PC-9 (cell line): ENCODE data around the gene PTPN1. TPM values are rescaled to one million over a fixed set of nuclear protein-coding genes. Genes with fewer than 3 reads are reported as not detected.

Experiments used
- BruUV-seq: library from RNA; stranded (reverse); fragments of 400-500 nt; replicated peaks from 2 replicates; lab custom pipeline; 2021; lab: Mats Ljungman, UMichigan
- CTCF ChIA-PET: fragments of 300-600 bp; sonication (Branson Sonifier 250); formaldehyde crosslinking; loops from one replicate; lab custom pipeline; 2022; ENCODE audit warnings: antibody characterized with exemption; lab: Charles Lee
- POLR2A ChIA-PET: fragments of 300-600 bp; sonication (Branson Sonifier 250); formaldehyde crosslinking; loops from one replicate; lab custom pipeline; 2022; ENCODE audit warnings: antibody characterized with exemption; ENCODE audit not compliant: unreplicated experiment; lab: Charles Lee
- DNase-seq, 2 experiments: peaks; one replicate each; pipeline versions ENCODE4 v3.0.0 to v3.0.0-alpha.2; 2015 to 2022; ENCODE audit warnings: mixed read lengths in 1 of 2
- H2AFZ ChIP-seq: fragments of 200-600 bp; sonication (generic); 2 replicates; pipeline ENCODE4 v1.8.1; 2017; ENCODE audit warnings: antibody characterized with exemption
- H3F3A ChIP-seq: fragments of 200-600 bp; sonication (generic); 2 replicates; pipeline ENCODE4 v1.8.1; 2017; ENCODE audit warnings: antibody characterized with exemption, mild to moderate bottlenecking, low read depth; ENCODE audit not compliant: insufficient read depth
- H3K27ac ChIP-seq: fragments of 200-600 bp; sonication (generic); 2 replicates; pipeline ENCODE4 v1.6.1; 2016; ENCODE audit warnings: mixed run types
- H3K27me3 ChIP-seq: fragments of 200-600 bp; sonication (generic); 2 replicates; pipeline ENCODE4 v1.6.1; 2016; ENCODE audit warnings: low read depth, mixed run types; ENCODE audit not compliant: insufficient read depth
- H3K36me3 ChIP-seq: fragments of 200-600 bp; sonication (generic); 2 replicates; pipeline ENCODE4 v1.6.1; 2016; ENCODE audit warnings: low read depth, mixed run types
- H3K4me1 ChIP-seq: fragments of 200-600 bp; sonication (generic); replicated peaks from 2 replicates; pipeline ENCODE4 v1.6.1; 2016; ENCODE audit warnings: mixed run types; ENCODE audit not compliant: insufficient read depth
- H3K4me2 ChIP-seq: fragments of 200-600 bp; sonication (generic); 2 replicates; pipeline ENCODE4 v1.6.1; 2017; ENCODE audit warnings: mixed run types
- H3K4me3 ChIP-seq: fragments of 200-600 bp; sonication (generic); 2 replicates; pipeline ENCODE4 v1.6.1; 2016; ENCODE audit warnings: mixed run types
- H3K79me2 ChIP-seq: fragments of 200-600 bp; sonication (generic); 2 replicates; pipeline ENCODE4 v1.6.1; 2017; ENCODE audit warnings: low read depth, mixed run types
- H3K9me2 ChIP-seq: fragments of 200-600 bp; sonication (generic); 2 replicates; pipeline ENCODE4 v1.8.1; 2017; ENCODE audit warnings: mild to moderate bottlenecking; ENCODE audit not compliant: insufficient read depth
- H3K9me3 ChIP-seq: fragments of 200-600 bp; sonication (generic); 2 replicates; pipeline ENCODE4 v1.8.1; 2016; ENCODE audit warnings: low read depth; ENCODE audit not compliant: insufficient read depth
- H4K20me1 ChIP-seq: fragments of 200-600 bp; sonication (generic); 2 replicates; pipeline ENCODE4 v1.8.1; 2017; ENCODE audit not compliant: insufficient read depth
- EZH2 ChIP-seq: fragments of 200-600 bp; sonication (generic); IDR thresholded peaks from 2 replicates; pipeline ENCODE4 v1.8.0; 2017; ENCODE audit warnings: antibody characterized with exemption, low read depth
- intact Hi-C: fragments of 100-400 bp; cut with micrococcal nuclease; formaldehyde crosslinking; loops from one replicate; pipeline ENCODE4 v1.10.0; 2022; ENCODE audit not compliant: unreplicated experiment
- total RNA-seq: library from RNA; stranded (reverse); gene quantifications from 2 replicates; pipeline ENCODE4 v1.2.3, GENCODE V29; 2021
- TF ChIP-seq, protein P1 (sequence below): fragments of 200-600 bp; sonication (generic); conservative IDR thresholded peaks from 2 replicates; pipeline ENCODE4 v1.6.1; 2017; ENCODE audit warnings: mixed run types, antibody characterized with exemption, mild to moderate bottlenecking, moderate library complexity

PTPN1 gene
- total RNA-seq, 1 experiment from 2014 or later, result 59.8 TPM

DNA sequence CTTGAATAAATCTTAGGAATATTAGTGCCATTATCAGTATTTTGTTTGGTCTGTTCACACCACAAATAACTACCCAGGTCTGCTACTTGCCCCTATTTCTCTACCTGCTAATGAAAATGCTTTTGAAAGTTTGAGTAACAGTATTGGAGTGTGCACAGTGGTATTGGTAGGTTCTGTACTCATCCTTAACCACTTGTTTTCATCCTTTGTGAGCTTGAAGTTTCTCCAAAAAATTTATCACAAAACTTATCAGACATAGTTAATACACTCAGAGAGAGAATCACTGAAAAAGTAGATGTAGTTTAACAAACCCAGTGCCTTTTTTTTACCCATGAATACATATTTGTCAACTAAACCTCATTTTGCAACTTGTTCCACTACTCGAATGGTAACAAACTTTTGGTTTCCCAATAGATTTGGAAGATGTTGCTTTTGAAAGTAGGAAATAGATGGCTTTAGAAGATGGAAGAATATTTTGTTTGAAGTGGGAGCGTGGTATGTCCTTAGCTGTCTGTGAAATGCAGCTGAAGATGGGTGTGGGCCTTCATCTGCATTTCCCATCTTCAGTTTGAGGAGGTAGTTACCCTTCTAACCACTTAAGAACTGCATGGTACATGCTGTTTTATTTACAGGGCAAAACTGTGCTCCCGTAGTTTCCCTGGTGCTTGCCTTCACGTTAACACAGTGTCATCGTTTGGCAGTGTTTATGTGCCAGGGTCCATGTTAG, 9.0 kb downstream of the PTPN1 start:
- BruUV-seq, result no TSS peak
- Histone ChIP-seq H3K4me1 (peaks cover 16% of the 10 kb centered on the region), H2AFZ (no peak overlapping the region), H3F3A (no peaks in the 10 kb centered on the region; the same call in 1 of the 2 replicates), H3K4me2 (no peak overlapping the region), H3K9me2 (no peaks in the 10 kb centered on the region), H3K79me2 (peaks cover 97% of the 10 kb centered on the region), H3K27ac (no peak overlapping the region), H4K20me1 (0 out of 2 replicates have a peak, but pooled peaks cover 5% of the 10 kb centered on the region), H3K36me3 (no peaks in the 10 kb centered on the region; the same call in 1 of the 2 replicates), H3K27me3 (no peaks in the 10 kb centered on the region), H3K4me3 (no peak overlapping the region), H3K9me3 (no peaks in the 10 kb centered on the region)
- POLR2A ChIA-PET, result interaction anchor here (0.7 kb wide), 1 partner anchor 40 kb away, joined by 3 read pairs; no protein-coding TSS in a partner anchor
- intact Hi-C loops, result no loop called here
- no peak for DNase-seq
- CTCF ChIA-PET, result no interaction called here
- TF ChIP-seq, protein P1, sequence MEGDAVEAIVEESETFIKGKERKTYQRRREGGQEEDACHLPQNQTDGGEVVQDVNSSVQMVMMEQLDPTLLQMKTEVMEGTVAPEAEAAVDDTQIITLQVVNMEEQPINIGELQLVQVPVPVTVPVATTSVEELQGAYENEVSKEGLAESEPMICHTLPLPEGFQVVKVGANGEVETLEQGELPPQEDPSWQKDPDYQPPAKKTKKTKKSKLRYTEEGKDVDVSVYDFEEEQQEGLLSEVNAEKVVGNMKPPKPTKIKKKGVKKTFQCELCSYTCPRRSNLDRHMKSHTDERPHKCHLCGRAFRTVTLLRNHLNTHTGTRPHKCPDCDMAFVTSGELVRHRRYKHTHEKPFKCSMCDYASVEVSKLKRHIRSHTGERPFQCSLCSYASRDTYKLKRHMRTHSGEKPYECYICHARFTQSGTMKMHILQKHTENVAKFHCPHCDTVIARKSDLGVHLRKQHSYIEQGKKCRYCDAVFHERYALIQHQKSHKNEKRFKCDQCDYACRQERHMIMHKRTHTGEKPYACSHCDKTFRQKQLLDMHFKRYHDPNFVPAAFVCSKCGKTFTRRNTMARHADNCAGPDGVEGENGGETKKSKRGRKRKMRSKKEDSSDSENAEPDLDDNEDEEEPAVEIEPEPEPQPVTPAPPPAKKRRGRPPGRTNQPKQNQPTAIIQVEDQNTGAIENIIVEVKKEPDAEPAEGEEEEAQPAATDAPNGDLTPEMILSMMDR, result no peak
- no peak for TF ChIP-seq EZH2

DNA sequence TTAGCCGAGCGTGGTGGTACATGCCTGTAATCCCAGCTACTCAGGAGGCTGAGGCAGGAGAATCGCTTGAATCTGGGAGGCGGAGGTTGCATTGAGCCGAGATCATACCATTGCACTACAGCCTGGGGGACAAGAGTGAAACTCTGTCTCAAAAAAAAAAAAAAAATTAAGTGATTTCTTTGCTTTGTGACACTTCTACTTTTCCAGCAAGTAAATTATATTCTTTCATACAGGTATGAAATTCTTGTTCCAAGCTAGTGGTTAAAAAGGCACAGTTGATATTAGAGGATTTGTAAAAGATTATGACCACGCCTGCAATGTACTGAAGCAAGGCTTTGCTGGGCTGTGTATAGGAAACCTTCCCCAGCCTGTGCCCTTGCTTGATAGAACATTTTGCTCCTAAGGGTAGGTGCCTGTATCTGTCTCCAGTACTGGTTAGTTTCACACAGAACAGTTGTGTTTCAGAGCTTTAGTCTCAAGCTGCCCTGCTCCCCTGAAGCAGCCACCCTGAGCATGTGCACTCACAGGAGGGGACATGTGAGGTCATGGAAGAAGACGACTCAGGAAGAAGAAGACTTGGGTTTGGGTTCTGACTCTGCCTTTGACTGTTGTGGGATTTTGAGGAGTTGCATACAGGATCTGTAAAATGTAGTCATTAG, 10.2 kb downstream of the PTPN1 start:
- Histone ChIP-seq H3K27me3 (no peaks in the 10 kb centered on the region), H2AFZ (no peak overlapping the region), H3K79me2 (peaks cover 92% of the 10 kb centered on the region), H3K4me1 (peaks cover 16% of the 10 kb centered on the region; the same call in 1 of the 2 replicates), H3K4me3 (no peak overlapping the region), H3K9me2 (no peaks in the 10 kb centered on the region), H3K4me2 (no peak overlapping the region), H3K36me3 (no peaks in the 10 kb centered on the region; the same call in 1 of the 2 replicates), H4K20me1 (0 out of 2 replicates have a peak, but pooled peaks cover 5% of the 10 kb centered on the region), H3K9me3 (no peaks in the 10 kb centered on the region), H3F3A (no peaks in the 10 kb centered on the region; the same call in 1 of the 2 replicates), H3K27ac (no peak overlapping the region)
- TF ChIP-seq, protein P1, result no peak
- TF ChIP-seq EZH2, result no peak
- DNase-seq, result no peak
- ChIA-PET CTCF (interaction anchor here (0.7 kb wide), 1 partner anchor 135 kb away, joined by 4 read pairs; no protein-coding TSS in a partner anchor), POLR2A (interaction anchor here (0.7 to 0.9 kb wide), 2 partner anchors 9 to 39 kb away, joined by 3 read pairs; no protein-coding TSS in a partner anchor)
- BruUV-seq, result no TSS peak
- intact Hi-C loops, result no loop called here

DNA sequence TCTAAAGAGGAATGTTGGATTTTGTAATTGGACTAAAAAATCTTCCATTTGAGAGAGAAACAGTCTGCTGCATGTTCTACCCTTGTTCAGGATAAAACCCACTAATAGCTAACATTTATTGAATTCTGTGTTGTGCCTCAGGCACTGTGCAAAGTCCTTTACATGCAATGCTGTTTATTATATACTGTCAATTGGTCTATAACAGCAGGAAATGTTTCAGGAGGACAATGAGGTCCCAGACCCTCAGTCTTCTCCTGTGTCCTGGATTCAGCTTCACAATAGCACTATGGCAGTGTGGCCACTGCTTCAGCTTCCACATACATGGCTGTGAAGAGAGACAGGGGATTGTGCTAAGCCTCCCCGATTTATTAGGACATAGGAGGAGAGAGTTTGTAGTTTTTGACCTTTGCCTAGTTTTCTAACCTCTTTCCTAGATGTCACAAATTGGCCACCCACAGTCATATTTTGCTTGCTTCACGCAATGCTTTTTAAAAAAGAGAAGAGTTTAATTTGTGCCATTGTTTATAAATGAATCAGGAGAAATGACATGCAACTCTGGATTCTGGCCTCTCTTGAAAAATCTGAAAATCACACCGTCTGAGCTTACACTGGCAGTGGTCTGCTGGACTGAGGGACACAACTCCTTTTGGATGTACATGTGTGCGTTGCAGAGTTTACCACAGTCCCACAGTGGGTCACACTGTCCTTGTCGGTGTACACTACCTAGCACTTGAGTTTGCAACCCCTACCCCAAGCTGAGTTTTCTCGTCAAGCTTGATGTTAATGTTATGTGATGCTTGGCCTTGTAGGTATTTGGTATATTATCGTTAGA, 11.3 kb downstream of the PTPN1 start:
- Histone ChIP-seq H2AFZ (no peak overlapping the region), H3F3A (peaks cover 2% of the 10 kb centered on the region; the same call in 1 of the 2 replicates), H3K27me3 (no peaks in the 10 kb centered on the region), H3K36me3 (no peaks in the 10 kb centered on the region; the same call in 1 of the 2 replicates), H3K4me1 (peaks cover 23% of the 10 kb centered on the region), H4K20me1 (0 out of 2 replicates have a peak, but pooled peaks cover 5% of the 10 kb centered on the region), H3K79me2 (peaks cover 90% of the 10 kb centered on the region), H3K9me2 (no peaks in the 10 kb centered on the region), H3K4me2 (no peak overlapping the region), H3K27ac (no peak overlapping the region), H3K9me3 (no peaks in the 10 kb centered on the region), H3K4me3 (no peak overlapping the region)
- no TSS peak for BruUV-seq
- CTCF ChIA-PET, result interaction anchor here (0.5 kb wide), 1 partner anchor 188 kb away, joined by 3 read pairs; no protein-coding TSS in a partner anchor
- intact Hi-C loops, result no loop called here
- DNase-seq, result no peak
- POLR2A ChIA-PET, result interaction anchor here (0.6 to 0.9 kb wide), 2 partner anchors 10 to 322 kb away, joined by 3 to 5 read pairs; no protein-coding TSS in a partner anchor
- no peak for TF ChIP-seq EZH2
- TF ChIP-seq, protein P1, result no peak
